HepG2 (cell line): ENCODE measurements around the gene PTK7. TPM values are rescaled to one million over a fixed set of nuclear protein-coding genes. Genes with fewer than 3 reads are reported as not detected.

Experiments used
- EZH2 ChIP-seq: conservative IDR thresholded peaks from 2 replicates; pipeline ENCODE4 v1.6.1; 2012; ENCODE audit warnings: mild to moderate bottlenecking, low read depth, low read length, moderate library complexity
- IRX3 ChIP-seq: sonication (generic); formaldehyde crosslinking; IDR thresholded peaks from 2 replicates; pipeline ENCODE4 v1.8.1; 2023; ENCODE audit warnings: mild to moderate bottlenecking, low read depth, missing genetic modification reagents, borderline replicate concordance
- REL ChIP-seq: sonication (generic); formaldehyde crosslinking; conservative IDR thresholded peaks from 2 replicates; pipeline ENCODE4 v1.8.0; 2022; ENCODE audit warnings: mild to moderate bottlenecking, missing genetic modification reagents, moderate library complexity
- TAF1 ChIP-seq: sonication (generic); formaldehyde crosslinking; IDR thresholded peaks from 2 replicates; pipeline ENCODE4 v1.4.0; 2020; ENCODE audit warnings: missing genetic modification reagents
- XRCC5 ChIP-seq: fragments of 200-400 bp; formaldehyde crosslinking; optimal IDR thresholded peaks from 2 replicates; pipeline ENCODE3; 2017; ENCODE audit warnings: mild to moderate bottlenecking, low read length
- ZBTB3 ChIP-seq: sonication (generic); formaldehyde crosslinking; IDR thresholded peaks from 2 replicates; pipeline ENCODE4 v1.4.0; 2020; ENCODE audit warnings: low read depth, mild to moderate bottlenecking, moderate library complexity, missing genetic modification reagents, borderline replicate concordance
- ZNF251 ChIP-seq: sonication (generic); formaldehyde crosslinking; IDR thresholded peaks from 2 replicates; pipeline ENCODE4 v1.9.0; 2021; ENCODE audit warnings: mild to moderate bottlenecking, missing genetic modification reagents
- ZNF33A ChIP-seq: sonication (generic); formaldehyde crosslinking; IDR thresholded peaks from 2 replicates; pipeline ENCODE4 v1.5.1; 2020; ENCODE audit warnings: missing genetic modification reagents, mild to moderate bottlenecking, moderate library complexity, borderline replicate concordance
- ZNF484 ChIP-seq: sonication (generic); formaldehyde crosslinking; IDR thresholded peaks from 2 replicates; pipeline ENCODE4 v1.5.1; 2020; ENCODE audit warnings: mild to moderate bottlenecking, low read depth, missing genetic modification reagents, borderline replicate concordance
- ZNF562 ChIP-seq: sonication (generic); formaldehyde crosslinking; IDR thresholded peaks from 2 replicates; pipeline ENCODE4 v1.8.0; 2022; ENCODE audit warnings: missing genetic modification reagents, borderline replicate concordance
- ZNF616 ChIP-seq: sonication (generic); formaldehyde crosslinking; IDR thresholded peaks from 2 replicates; pipeline ENCODE4 v1.5.0; 2020; ENCODE audit warnings: low read depth, mild to moderate bottlenecking, missing genetic modification reagents
- ZNF670 ChIP-seq: sonication (generic); formaldehyde crosslinking; IDR thresholded peaks from 2 replicates; pipeline ENCODE4 v1.8.0; 2022; ENCODE audit warnings: mild to moderate bottlenecking, missing genetic modification reagents, borderline replicate concordance
- polyA plus RNA-seq, 8 experiments: library from polyadenylated mRNA; depleted of rRNA in 3 of 8; stranded (reverse) in 7 of 8; unstranded in 1 of 8; fragments of >200 nt; fragmentation: Illumina TruSeq in 4 of 8; extraction: Trizol in 4 of 8; gene quantifications; 2 replicates each; pipeline versions ENCODE4 v1.2.1 to v1.2.3, GENCODE V29; 2011 to 2016; ENCODE audit warnings: low read depth in 4 of 8, missing spikeins in 1 of 8, mixed read lengths in 1 of 8; ENCODE audit not compliant: insufficient read depth in 1 of 8
- total RNA-seq, 5 experiments: library from RNA; depleted of rRNA; stranded (reverse); fragments of >200 nt; fragmentation: Illumina TruSeq; extraction: Trizol; gene quantifications; 2 replicates each; pipeline ENCODE4 v1.2.3, GENCODE V29; 2016; ENCODE audit warnings: low read depth in 1 of 5
- TF ChIP-seq, protein P1 (sequence below): sonication (generic); formaldehyde crosslinking; IDR thresholded peaks from 2 replicates; pipeline ENCODE4 v1.5.1; 2020; ENCODE audit warnings: mild to moderate bottlenecking, missing genetic modification reagents
- TF ChIP-seq, protein P2 (sequence below): sonication (generic); formaldehyde crosslinking; IDR thresholded peaks from 2 replicates; pipeline ENCODE4 v1.8.0; 2023; ENCODE audit warnings: mild to moderate bottlenecking, missing genetic modification reagents
- TF ChIP-seq, protein P3 (sequence below): sonication (generic); formaldehyde crosslinking; IDR thresholded peaks from 2 replicates; pipeline ENCODE4 v1.5.1; 2020; ENCODE audit warnings: missing genetic modification reagents, mild to moderate bottlenecking, borderline replicate concordance
- TF ChIP-seq, protein P4 (sequence below): sonication (generic); formaldehyde crosslinking; IDR thresholded peaks from 2 replicates; pipeline ENCODE4 v1.4.0; 2020; ENCODE audit warnings: missing genetic modification reagents, borderline replicate concordance
- TF ChIP-seq, protein P5 (sequence below): sonication (generic); formaldehyde crosslinking; IDR thresholded peaks from 2 replicates; pipeline ENCODE4 v1.4.0; 2020; ENCODE audit warnings: missing genetic modification reagents

The PTK7 gene
- total and polyA plus RNA-seq, 2 of the 13 experiments (the other 11 are each of a cell fraction or from before 2014, with no cell fraction given) = 98.5 to 99.8 TPM

DNA sequence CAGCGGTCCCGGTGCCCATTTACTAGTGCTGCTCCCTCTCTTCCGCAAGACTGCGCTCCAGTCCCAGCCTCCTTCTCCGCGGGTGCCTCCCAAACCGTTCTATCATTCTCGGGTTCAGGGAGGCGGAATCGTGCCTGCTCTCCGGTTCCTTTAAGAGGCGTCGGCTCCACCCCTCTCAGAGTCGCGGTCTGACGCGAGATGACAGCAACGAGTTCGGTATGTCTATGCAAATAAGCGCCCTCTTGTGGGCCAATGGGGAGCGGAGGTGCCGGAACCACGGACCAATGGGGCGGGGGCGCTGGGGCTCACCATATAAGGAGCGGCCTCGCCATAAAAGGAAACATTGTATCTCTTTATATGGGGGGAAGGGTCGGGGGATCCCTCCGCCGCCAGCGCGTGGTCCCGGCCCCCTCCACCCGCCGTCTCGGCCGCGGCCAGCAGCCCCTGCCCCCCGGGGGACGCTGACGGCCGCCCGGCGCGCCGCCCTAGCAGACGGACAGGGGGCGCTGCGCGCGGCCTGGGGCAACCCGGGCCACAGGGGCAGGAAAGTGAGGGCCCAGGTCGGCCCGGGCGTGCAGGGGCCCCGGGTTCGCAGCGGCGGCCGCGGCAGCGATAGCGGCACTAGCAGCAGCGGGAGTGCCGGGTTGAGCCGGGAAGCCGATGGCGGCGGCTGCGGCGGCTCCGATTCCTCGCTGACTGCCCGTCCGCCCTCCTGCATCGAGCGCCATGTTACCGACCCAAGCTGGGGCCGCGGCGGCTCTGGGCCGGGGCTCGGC, 95.0 kb downstream of the PTK7 start, which contains the start of gene SRF (continued):
- TF ChIP-seq, protein P1, sequence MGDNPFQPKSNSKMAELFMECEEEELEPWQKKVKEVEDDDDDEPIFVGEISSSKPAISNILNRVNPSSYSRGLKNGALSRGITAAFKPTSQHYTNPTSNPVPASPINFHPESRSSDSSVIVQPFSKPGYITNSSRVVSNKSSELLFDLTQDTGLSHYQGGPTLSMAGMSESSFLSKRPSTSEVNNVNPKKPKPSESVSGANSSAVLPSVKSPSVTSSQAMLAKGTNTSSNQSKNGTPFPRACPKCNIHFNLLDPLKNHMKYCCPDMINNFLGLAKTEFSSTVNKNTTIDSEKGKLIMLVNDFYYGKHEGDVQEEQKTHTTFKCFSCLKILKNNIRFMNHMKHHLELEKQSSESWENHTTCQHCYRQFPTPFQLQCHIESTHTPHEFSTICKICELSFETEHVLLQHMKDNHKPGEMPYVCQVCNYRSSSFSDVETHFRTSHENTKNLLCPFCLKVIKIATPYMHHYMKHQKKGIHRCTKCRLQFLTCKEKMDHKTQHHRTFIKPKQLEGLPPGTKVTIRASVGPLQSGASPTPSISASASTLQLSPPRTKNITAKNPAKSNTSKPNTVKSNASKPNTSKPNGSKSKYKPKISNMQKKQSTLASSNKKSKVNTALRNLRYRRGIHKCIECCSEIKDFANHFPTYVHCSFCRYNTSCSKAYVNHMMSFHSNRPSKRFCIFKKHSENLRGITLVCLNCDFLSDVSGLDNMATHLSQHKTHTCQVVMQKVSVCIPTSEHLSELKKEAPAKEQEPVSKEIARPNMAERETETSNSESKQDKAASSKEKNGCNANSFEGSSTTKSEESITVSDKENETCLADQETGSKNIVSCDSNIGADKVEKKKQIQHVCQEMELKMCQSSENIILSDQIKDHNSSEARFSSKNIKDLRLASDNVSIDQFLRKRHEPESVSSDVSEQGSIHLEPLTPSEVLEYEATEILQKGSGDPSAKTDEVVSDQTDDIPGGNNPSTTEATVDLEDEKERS (CRISPR knock-in tag) = no peak
- no peak for TF ChIP-seq ZNF484
- TF ChIP-seq IRX3 (CRISPR knock-in tag) = no peak
- 0 out of 2 replicates have a peak, but pooled peaks have one; percentile 42 for TF ChIP-seq ZNF616
- peak; percentile 78 for TF ChIP-seq REL (CRISPR knock-in tag)
- TF ChIP-seq ZNF251 = no peak
- TF ChIP-seq, protein P2, sequence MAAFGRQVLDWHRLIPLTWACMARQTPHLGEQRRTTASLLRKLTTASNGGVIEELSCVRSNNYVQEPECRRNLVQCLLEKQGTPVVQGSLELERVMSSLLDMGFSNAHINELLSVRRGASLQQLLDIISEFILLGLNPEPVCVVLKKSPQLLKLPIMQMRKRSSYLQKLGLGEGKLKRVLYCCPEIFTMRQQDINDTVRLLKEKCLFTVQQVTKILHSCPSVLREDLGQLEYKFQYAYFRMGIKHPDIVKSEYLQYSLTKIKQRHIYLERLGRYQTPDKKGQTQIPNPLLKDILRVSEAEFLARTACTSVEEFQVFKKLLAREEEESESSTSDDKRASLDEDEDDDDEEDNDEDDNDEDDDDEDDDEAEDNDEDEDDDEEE (CRISPR knock-in tag) = 0 out of 2 replicates have a peak, but pooled peaks have one; percentile 28
- TF ChIP-seq ZNF562 (CRISPR knock-in tag) = peak; percentile 72
- TF ChIP-seq, protein P3, sequence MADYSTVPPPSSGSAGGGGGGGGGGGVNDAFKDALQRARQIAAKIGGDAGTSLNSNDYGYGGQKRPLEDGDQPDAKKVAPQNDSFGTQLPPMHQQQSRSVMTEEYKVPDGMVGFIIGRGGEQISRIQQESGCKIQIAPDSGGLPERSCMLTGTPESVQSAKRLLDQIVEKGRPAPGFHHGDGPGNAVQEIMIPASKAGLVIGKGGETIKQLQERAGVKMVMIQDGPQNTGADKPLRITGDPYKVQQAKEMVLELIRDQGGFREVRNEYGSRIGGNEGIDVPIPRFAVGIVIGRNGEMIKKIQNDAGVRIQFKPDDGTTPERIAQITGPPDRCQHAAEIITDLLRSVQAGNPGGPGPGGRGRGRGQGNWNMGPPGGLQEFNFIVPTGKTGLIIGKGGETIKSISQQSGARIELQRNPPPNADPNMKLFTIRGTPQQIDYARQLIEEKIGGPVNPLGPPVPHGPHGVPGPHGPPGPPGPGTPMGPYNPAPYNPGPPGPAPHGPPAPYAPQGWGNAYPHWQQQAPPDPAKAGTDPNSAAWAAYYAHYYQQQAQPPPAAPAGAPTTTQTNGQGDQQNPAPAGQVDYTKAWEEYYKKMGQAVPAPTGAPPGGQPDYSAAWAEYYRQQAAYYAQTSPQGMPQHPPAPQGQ = no peak
- TF ChIP-seq, protein P4, sequence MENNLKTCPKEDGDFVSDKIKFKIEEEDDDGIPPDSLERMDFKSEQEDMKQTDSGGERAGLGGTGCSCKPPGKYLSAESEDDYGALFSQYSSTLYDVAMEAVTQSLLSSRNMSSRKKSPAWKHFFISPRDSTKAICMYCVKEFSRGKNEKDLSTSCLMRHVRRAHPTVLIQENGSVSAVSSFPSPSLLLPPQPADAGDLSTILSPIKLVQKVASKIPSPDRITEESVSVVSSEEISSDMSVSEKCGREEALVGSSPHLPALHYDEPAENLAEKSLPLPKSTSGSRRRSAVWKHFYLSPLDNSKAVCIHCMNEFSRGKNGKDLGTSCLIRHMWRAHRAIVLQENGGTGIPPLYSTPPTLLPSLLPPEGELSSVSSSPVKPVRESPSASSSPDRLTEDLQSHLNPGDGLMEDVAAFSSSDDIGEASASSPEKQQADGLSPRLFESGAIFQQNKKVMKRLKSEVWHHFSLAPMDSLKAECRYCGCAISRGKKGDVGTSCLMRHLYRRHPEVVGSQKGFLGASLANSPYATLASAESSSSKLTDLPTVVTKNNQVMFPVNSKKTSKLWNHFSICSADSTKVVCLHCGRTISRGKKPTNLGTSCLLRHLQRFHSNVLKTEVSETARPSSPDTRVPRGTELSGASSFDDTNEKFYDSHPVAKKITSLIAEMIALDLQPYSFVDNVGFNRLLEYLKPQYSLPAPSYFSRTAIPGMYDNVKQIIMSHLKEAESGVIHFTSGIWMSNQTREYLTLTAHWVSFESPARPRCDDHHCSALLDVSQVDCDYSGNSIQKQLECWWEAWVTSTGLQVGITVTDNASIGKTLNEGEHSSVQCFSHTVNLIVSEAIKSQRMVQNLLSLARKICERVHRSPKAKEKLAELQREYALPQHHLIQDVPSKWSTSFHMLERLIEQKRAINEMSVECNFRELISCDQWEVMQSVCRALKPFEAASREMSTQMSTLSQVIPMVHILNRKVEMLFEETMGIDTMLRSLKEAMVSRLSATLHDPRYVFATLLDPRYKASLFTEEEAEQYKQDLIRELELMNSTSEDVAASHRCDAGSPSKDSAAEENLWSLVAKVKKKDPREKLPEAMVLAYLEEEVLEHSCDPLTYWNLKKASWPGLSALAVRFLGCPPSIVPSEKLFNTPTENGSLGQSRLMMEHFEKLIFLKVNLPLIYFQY (CRISPR knock-in tag) = peak; percentile 88; the same call in 1 of the 2 replicates
- TF ChIP-seq, protein P5, sequence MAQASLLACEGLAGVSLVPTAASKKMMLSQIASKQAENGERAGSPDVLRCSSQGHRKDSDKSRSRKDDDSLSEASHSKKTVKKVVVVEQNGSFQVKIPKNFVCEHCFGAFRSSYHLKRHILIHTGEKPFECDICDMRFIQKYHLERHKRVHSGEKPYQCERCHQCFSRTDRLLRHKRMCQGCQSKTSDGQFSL (CRISPR knock-in tag) = peak; percentile 64; the same call in 1 of the 2 replicates
- peak; percentile 55; the same call in 1 of the 2 replicates for TF ChIP-seq TAF1
- TF ChIP-seq XRCC5 = peak; percentile 75
- TF ChIP-seq EZH2 = no peak
- TF ChIP-seq ZBTB3 (CRISPR knock-in tag) = 0 out of 2 replicates have a peak, but pooled peaks have one; percentile 8
- no peak for TF ChIP-seq ZNF33A (CRISPR knock-in tag)
- no peak for TF ChIP-seq ZNF670 (CRISPR knock-in tag)
